ENCODE measurements around the gene HS3ST1. TPM values are rescaled to one million over a fixed set of nuclear protein-coding genes. Genes with fewer than 3 reads are reported as not detected.

Gene HS3ST1
- total RNA-seq, 1 experiment from 2014 or later, result 4.2 TPM

- intact Hi-C loops (cut with micrococcal nuclease), result no loop called here
- no peaks in the 10 kb centered on the region for H3K36me3 ChIP-seq (ENCODE audit: low read depth, low read length)
- H3F3A ChIP-seq (ENCODE audit: low read length, unreplicated experiment), result no peaks in the 10 kb centered on the region
- no peak for DNase-seq
- H3K4me3 ChIP-seq (ENCODE audit: low read length), result no peak overlapping the region
- ATAC-seq, result no peak
- H3K27ac ChIP-seq (ENCODE audit: low read length), result no peak overlapping the region
- H3K9me2 ChIP-seq (replicated peaks; ENCODE audit: low read length), result no peaks in the 10 kb centered on the region
- ChIA-PET POLR2A (ENCODE audit: unreplicated experiment) (no interaction called here), CTCF (no interaction called here)
- H3K9me3 ChIP-seq (ENCODE audit: low read length), result no peaks in the 10 kb centered on the region
- TF ChIP-seq CTCF (conservative IDR thresholded peaks at IDR 0.05; ENCODE audit: low read depth, low read length), result no peak
- no peak for TF ChIP-seq EZH2 (IDR thresholded peaks at IDR 0.05; ENCODE audit: low read length, unreplicated experiment)
- no peak for TF ChIP-seq EZH2phosphoT487 (IDR thresholded peaks at IDR 0.05; ENCODE audit: borderline replicate concordance, low read length)
- no peaks in the 10 kb centered on the region for H4K20me1 ChIP-seq (ENCODE audit: low read length)
- no peaks in the 10 kb centered on the region for H3K79me2 ChIP-seq (ENCODE audit: low read length)
- no peak overlapping the region for H3K4me2 ChIP-seq (ENCODE audit: low read length)
- no peaks in the 10 kb centered on the region for H3K27me3 ChIP-seq (ENCODE audit: low read length)
- H3K4me1 ChIP-seq (ENCODE audit: insufficient read depth, low read length), result no peaks in the 10 kb centered on the region
- BruUV-seq (replicated peaks), result no TSS peak
- no peak overlapping the region for H3K9ac ChIP-seq (ENCODE audit: low read length)
- H2AFZ ChIP-seq (ENCODE audit: low read length), result no peak overlapping the region
Observed at GRCh38 chr4:11407551-11407950, 21.1 kb downstream of the HS3ST1 start.

- Histone ChIP-seq H3K27ac (ENCODE audit: low read length) (no peak overlapping the region), H3K9me2 (replicated peaks; ENCODE audit: low read length) (no peaks in the 10 kb centered on the region), H3K9ac (ENCODE audit: low read length) (no peak overlapping the region), H3K4me3 (ENCODE audit: low read length) (no peak overlapping the region), H3K79me2 (ENCODE audit: low read length) (no peaks in the 10 kb centered on the region), H3K36me3 (ENCODE audit: low read depth, low read length) (no peaks in the 10 kb centered on the region), H3K9me3 (ENCODE audit: low read length) (no peaks in the 10 kb centered on the region), H2AFZ (ENCODE audit: low read length) (no peak overlapping the region), H3F3A (ENCODE audit: low read length, unreplicated experiment) (no peaks in the 10 kb centered on the region), H4K20me1 (ENCODE audit: low read length) (no peaks in the 10 kb centered on the region), H3K27me3 (ENCODE audit: low read length) (no peaks in the 10 kb centered on the region), H3K4me1 (ENCODE audit: insufficient read depth, low read length) (no peaks in the 10 kb centered on the region), H3K4me2 (ENCODE audit: low read length) (no peak overlapping the region)
- BruUV-seq (replicated peaks), result no TSS peak
- DNase-seq, result no peak
- ChIA-PET CTCF (no interaction called here), POLR2A (ENCODE audit: unreplicated experiment) (no interaction called here)
- TF ChIP-seq EZH2phosphoT487 (IDR thresholded peaks at IDR 0.05; ENCODE audit: borderline replicate concordance, low read length), result no peak
- no peak for TF ChIP-seq CTCF (conservative IDR thresholded peaks at IDR 0.05; ENCODE audit: low read depth, low read length)
- TF ChIP-seq EZH2 (IDR thresholded peaks at IDR 0.05; ENCODE audit: low read length, unreplicated experiment), result no peak
- ATAC-seq, result no peak
- intact Hi-C loops (cut with micrococcal nuclease), result no loop called here
Observed at GRCh38 chr4:11404431-11404830, 24.3 kb downstream of the HS3ST1 start.

GRCh38 chr4:11402192-11402591 lies 26.5 kb downstream of the HS3ST1 start:
- ATAC-seq (no peak), DNase-seq (no peak)
- no peak overlapping the region for H3K27ac ChIP-seq (ENCODE audit: low read length)
- H4K20me1 ChIP-seq (ENCODE audit: low read length), result no peaks in the 10 kb centered on the region
- no peaks in the 10 kb centered on the region for H3K9me3 ChIP-seq (ENCODE audit: low read length)
- H3K4me2 ChIP-seq (ENCODE audit: low read length), result no peak overlapping the region
- H3K4me3 ChIP-seq (ENCODE audit: low read length), result no peak overlapping the region
- ChIA-PET POLR2A (ENCODE audit: unreplicated experiment) (no interaction called here), CTCF (no interaction called here)
- no peak overlapping the region for H2AFZ ChIP-seq (ENCODE audit: low read length)
- TF ChIP-seq EZH2phosphoT487 (IDR thresholded peaks at IDR 0.05; ENCODE audit: borderline replicate concordance, low read length), result no peak
- no peak for TF ChIP-seq EZH2 (IDR thresholded peaks at IDR 0.05; ENCODE audit: low read length, unreplicated experiment)
- no peak for TF ChIP-seq CTCF (conservative IDR thresholded peaks at IDR 0.05; ENCODE audit: low read depth, low read length)
- no peaks in the 10 kb centered on the region for H3K36me3 ChIP-seq (ENCODE audit: low read depth, low read length)
- H3K27me3 ChIP-seq (ENCODE audit: low read length), result no peaks in the 10 kb centered on the region
- no peak overlapping the region for H3K9ac ChIP-seq (ENCODE audit: low read length)
- intact Hi-C loops (cut with micrococcal nuclease), result no loop called here
- H3F3A ChIP-seq (ENCODE audit: low read length, unreplicated experiment), result no peaks in the 10 kb centered on the region
- no peaks in the 10 kb centered on the region for H3K9me2 ChIP-seq (replicated peaks; ENCODE audit: low read length)
- H3K79me2 ChIP-seq (ENCODE audit: low read length), result no peaks in the 10 kb centered on the region
- no TSS peak for BruUV-seq (replicated peaks)
- peaks cover 9% of the 10 kb centered on the region; the same call in 1 of the 2 replicates for H3K4me1 ChIP-seq (ENCODE audit: insufficient read depth, low read length)

Measured in PC-3 (cell line).